H1 (cell line): ENCODE measurements around the gene TAS2R40. TPM values are rescaled to one million over a fixed set of nuclear protein-coding genes. Genes with fewer than 3 reads are reported as not detected.

Source experiments
- CTCF ChIA-PET: fragments of 300-600 bp; sonication (Branson Sonifier 250); formaldehyde crosslinking; loops from one replicate; lab custom pipeline; 2021; ENCODE audit not compliant: partially characterized antibody; lab: Charles Lee
- POLR2A ChIA-PET: fragments of 300-600 bp; sonication (Branson Sonifier 250); formaldehyde crosslinking; loops from one replicate; lab custom pipeline; 2021; ENCODE audit warnings: inconsistent platforms; ENCODE audit not compliant: partially characterized antibody; lab: Charles Lee
- DNase-seq, 2 experiments: peaks; one replicate each; pipeline versions ENCODE4 v3.0.0 to v3.0.0-alpha.2; 2010 to 2022; ENCODE audit warnings: low spot score in 2 of 2, low read depth in 1 of 2, mixed read lengths in 1 of 2
- FAIRE-seq: peaks from 2 replicates; lab custom pipeline; 2011; peaks lifted over from hg19 to GRCh38; lab: Jason Lieb, UNC
- H2AFZ ChIP-seq: 2 replicates; pipeline ENCODE4 v1.8.1; 2012; ENCODE audit warnings: low read length, inconsistent platforms
- H2AK5ac ChIP-seq: 2 replicates; pipeline ENCODE4 v1.6.1; 2013; ENCODE audit warnings: low read depth, low read length
- H2BK120ac ChIP-seq: replicated peaks from 2 replicates; pipeline ENCODE3; 2013; ENCODE audit warnings: low read depth, low read length, inconsistent platforms
- H2BK12ac ChIP-seq: 2 replicates; pipeline ENCODE4 v1.6.1; 2013; ENCODE audit warnings: low read depth, low read length
- H2BK15ac ChIP-seq: 2 replicates; pipeline ENCODE4 v1.6.1; 2013; ENCODE audit warnings: low read length
- H2BK20ac ChIP-seq: 2 replicates; pipeline ENCODE4 v1.6.1; 2013; ENCODE audit warnings: low read length
- H2BK5ac ChIP-seq: 2 replicates; pipeline ENCODE4 v1.6.1; 2013; ENCODE audit warnings: low read depth, low read length
- H3K14ac ChIP-seq: 2 replicates; pipeline ENCODE4 v1.6.1; 2013; ENCODE audit warnings: inconsistent platforms; ENCODE audit not compliant: insufficient read length
- H3K18ac ChIP-seq: 2 replicates; pipeline ENCODE4 v1.6.1; 2013; ENCODE audit warnings: low read length; ENCODE audit errors: extremely low read depth
- H3K23ac ChIP-seq: 2 replicates; pipeline ENCODE4 v1.6.1; 2013; ENCODE audit warnings: inconsistent platforms; ENCODE audit not compliant: insufficient read length
- H3K23me2 ChIP-seq: 2 replicates; pipeline ENCODE4 v1.6.1; 2013; ENCODE audit warnings: low read depth, low read length
- H3K27ac ChIP-seq: 2 replicates; pipeline ENCODE4 v1.6.1; 2011; ENCODE audit warnings: low read depth, low read length, inconsistent platforms
- H3K27me3 ChIP-seq, 4 experiments: replicated peaks in 1 of 4; 1 replicate in 1 of 4; 2 replicates in 3 of 4; pipeline versions ENCODE4 v1.6.1 to v1.8.1; 2011 to 2013; ENCODE audit warnings: low read length in 3 of 4, mild to moderate bottlenecking in 3 of 4, inconsistent platforms in 2 of 4, mixed read lengths in 2 of 4, moderate library complexity in 1 of 4; ENCODE audit not compliant: control insufficient read depth in 3 of 4, insufficient read depth in 3 of 4; ENCODE audit errors: extremely low read depth in 1 of 4
- H3K36me3 ChIP-seq, 4 experiments: 2 replicates each; pipeline versions ENCODE4 v1.6.1 to v1.8.1; 2011 to 2013; ENCODE audit warnings: mild to moderate bottlenecking in 4 of 4, low read length in 3 of 4, moderate library complexity in 2 of 4, control low read depth in 1 of 4, inconsistent platforms in 1 of 4; ENCODE audit not compliant: insufficient read depth in 4 of 4, control insufficient read depth in 2 of 4
- H3K4ac ChIP-seq: replicated peaks from 2 replicates; pipeline ENCODE3; 2013; ENCODE audit warnings: low read length, low read depth, mixed read lengths, inconsistent platforms; ENCODE audit not compliant: insufficient read length
- H3K4me1 ChIP-seq, 4 experiments: replicated peaks in 1 of 4; 1 replicate in 1 of 4; 2 replicates in 3 of 4; pipeline versions ENCODE4 v1.6.1 to v1.8.1; 2011 to 2013; ENCODE audit warnings: low read length in 3 of 4, inconsistent platforms in 2 of 4, mixed read lengths in 1 of 4; ENCODE audit not compliant: insufficient read depth in 4 of 4, control insufficient read depth in 3 of 4
- H3K4me2 ChIP-seq, 2 experiments: 2 replicates each; pipeline versions ENCODE4 v1.6.1 to v1.8.1; 2011 to 2013; ENCODE audit warnings: low read depth in 2 of 2, low read length in 2 of 2, control low read depth in 1 of 2, inconsistent platforms in 1 of 2, mild to moderate bottlenecking in 1 of 2; ENCODE audit not compliant: insufficient read depth in 1 of 2
- H3K4me3 ChIP-seq, 4 experiments: fragments of 200-600, 300-600 bp in 1 of 4; sonication (generic), shearing (Covaris generic), sonication (Bioruptor Twin) in 1 of 4; 2 replicates each; pipeline versions ENCODE4 v1.5.1 to v1.8.1; 2011 to 2016; ENCODE audit warnings: low read length in 4 of 4, low read depth in 3 of 4, control low read depth in 2 of 4, inconsistent platforms in 2 of 4, mild to moderate bottlenecking in 2 of 4, mixed read lengths in 1 of 4, moderate library complexity in 1 of 4; ENCODE audit not compliant: insufficient read depth in 2 of 4; ENCODE audit errors: extremely low read depth in 1 of 4
- H3K56ac ChIP-seq: replicated peaks from 2 replicates; pipeline ENCODE3; 2013; ENCODE audit warnings: low read depth, mild to moderate bottlenecking, mixed read lengths, low read length, inconsistent platforms; ENCODE audit not compliant: insufficient read length
- H3K79me1 ChIP-seq: 2 replicates; pipeline ENCODE4 v1.6.1; 2013; ENCODE audit warnings: low read depth, low read length, control low read depth
- H3K79me2 ChIP-seq, 2 experiments: 2 replicates each; pipeline versions ENCODE4 v1.6.1 to v1.8.1; 2012 to 2013; ENCODE audit warnings: low read length in 2 of 2, mild to moderate bottlenecking in 2 of 2, inconsistent platforms in 1 of 2; ENCODE audit not compliant: insufficient read depth in 2 of 2, control insufficient read depth in 1 of 2
- H3K9ac ChIP-seq, 4 experiments: replicated peaks in 1 of 4; 1 replicate in 1 of 4; 2 replicates in 3 of 4; pipeline versions ENCODE4 v1.6.1 to v1.8.1; 2011 to 2013; ENCODE audit warnings: low read depth in 3 of 4, low read length in 3 of 4, control low read depth in 2 of 4, mild to moderate bottlenecking in 2 of 4, moderate library complexity in 2 of 4, inconsistent platforms in 1 of 4; ENCODE audit errors: extremely low read depth in 1 of 4
- H3K9me3 ChIP-seq, 2 experiments: 2 replicates each; pipeline versions ENCODE4 v1.6.1 to v1.8.1; 2012 to 2013; ENCODE audit warnings: mild to moderate bottlenecking in 2 of 2, moderate library complexity in 2 of 2, control low read depth in 1 of 2, inconsistent platforms in 1 of 2, low read depth in 1 of 2, low read length in 1 of 2, mixed read lengths in 1 of 2; ENCODE audit not compliant: insufficient read depth in 2 of 2
- H4K20me1 ChIP-seq, 2 experiments: replicated peaks in 1 of 2; 2 replicates each; pipeline versions ENCODE3 to v1.8.1; 2011 to 2013; ENCODE audit warnings: inconsistent platforms in 2 of 2, low read length in 2 of 2, mild to moderate bottlenecking in 1 of 2; ENCODE audit not compliant: insufficient read depth in 2 of 2, control insufficient read depth in 1 of 2
- H4K5ac ChIP-seq: 2 replicates; pipeline ENCODE4 v1.6.1; 2013; ENCODE audit warnings: low read length, low read depth, mixed read lengths, inconsistent platforms; ENCODE audit not compliant: insufficient read length
- H4K8ac ChIP-seq: 2 replicates; pipeline ENCODE4 v1.8.0; 2013; ENCODE audit warnings: mild to moderate bottlenecking, moderate library complexity, low read length, inconsistent platforms; ENCODE audit not compliant: insufficient read depth; ENCODE audit errors: extremely low read depth
- H4K91ac ChIP-seq: replicated peaks from 2 replicates; pipeline ENCODE3; 2013; ENCODE audit warnings: low read length, mixed read lengths, inconsistent platforms; ENCODE audit not compliant: insufficient read length
- BACH1 ChIP-seq: IDR thresholded peaks from 2 replicates; pipeline ENCODE4 v1.6.1; 2012; ENCODE audit warnings: low read length, improper control_type of control experiment
- BRCA1 ChIP-seq: IDR thresholded peaks from 2 replicates; pipeline ENCODE4 v1.6.1; 2012; ENCODE audit warnings: low read depth, low read length, improper control_type of control experiment
- CBX5 ChIP-seq: fragments of 300-800, 300-1000 bp; sonication (generic); IDR thresholded peaks from 2 replicates; pipeline ENCODE4 v1.7.1; 2016; ENCODE audit warnings: antibody characterized with exemption, low read length, low read depth
- CBX8 ChIP-seq: fragments of 300-800, 300-1000 bp; sonication (generic); IDR thresholded peaks from 2 replicates; pipeline ENCODE4 v1.7.1; 2016; ENCODE audit warnings: low read depth, low read length, borderline replicate concordance
- CHD1 ChIP-seq: IDR thresholded peaks from 2 replicates; pipeline ENCODE4 v1.6.1; 2012; ENCODE audit warnings: low read depth, low read length, improper control_type of control experiment
- EZH2 ChIP-seq: fragments of 200-600 bp; sonication (generic); IDR thresholded peaks from 2 replicates; pipeline ENCODE4 v1.7.1; 2012; ENCODE audit warnings: low read depth, mild to moderate bottlenecking, moderate library complexity, low read length, inconsistent platforms; ENCODE audit not compliant: severe bottlenecking
- FOSL1 ChIP-seq: IDR thresholded peaks from 2 replicates; pipeline ENCODE4 v1.6.1; 2011; ENCODE audit warnings: mild to moderate bottlenecking, low read depth, low read length, moderate library complexity; ENCODE audit not compliant: insufficient read depth
- JUN ChIP-seq: IDR thresholded peaks from 2 replicates; pipeline ENCODE4 v1.6.1; 2011; ENCODE audit warnings: low read depth, mild to moderate bottlenecking, improper control_type of control experiment, low read length
- POLR2A ChIP-seq, 2 experiments: IDR thresholded peaks; 1 replicate in 1 of 2; 2 replicates in 1 of 2; pipeline ENCODE4 v1.6.1; 2011; ENCODE audit warnings: low read depth in 2 of 2, low read length in 2 of 2, mild to moderate bottlenecking in 2 of 2; ENCODE audit errors: control extremely low read depth in 1 of 2
- RBBP5 ChIP-seq: IDR thresholded peaks from 2 replicates; pipeline ENCODE4 v1.7.1; 2012; ENCODE audit warnings: low read depth, mild to moderate bottlenecking, inconsistent platforms, low read length, moderate library complexity, borderline replicate concordance
- RFX5 ChIP-seq: IDR thresholded peaks from 2 replicates; pipeline ENCODE4 v1.6.1; 2011; ENCODE audit warnings: low read depth, low read length, improper control_type of control experiment, borderline replicate concordance
- RXRA ChIP-seq: IDR thresholded peaks from 2 replicates; pipeline ENCODE4 v1.6.1; 2011; ENCODE audit warnings: low read depth, mild to moderate bottlenecking, low read length, moderate library complexity; ENCODE audit not compliant: insufficient read depth
- SIRT6 ChIP-seq: IDR thresholded peaks from one replicate; pipeline ENCODE4 v1.7.1; 2012; ENCODE audit warnings: low read length, inconsistent platforms
- SIX5 ChIP-seq: IDR thresholded peaks from 2 replicates; pipeline ENCODE4 v1.6.1; 2011; ENCODE audit warnings: mild to moderate bottlenecking, low read depth, low read length
- SP2 ChIP-seq: IDR thresholded peaks from 2 replicates; pipeline ENCODE4 v1.6.1; 2012; ENCODE audit warnings: mild to moderate bottlenecking, low read length, inconsistent platforms
- WGBS, 2 experiments: shearing (Covaris generic) in 1 of 2; methylation state at CpG; one replicate each; pipeline versions ENCODE4 v1.1.6 to v1.1.7; 2013 to 2015; ENCODE audit warnings: low lambda C conversion rate in 2 of 2, mixed read lengths in 2 of 2, inconsistent platforms in 1 of 2, low coverage in 1 of 2, missing lambda C conversion rate in 1 of 2; ENCODE audit not compliant: insufficient replicate concordance in 2 of 2, insufficient coverage in 1 of 2, insufficient read length in 1 of 2; ENCODE audit errors: extremely low coverage in 1 of 2, missing lambda C conversion rate in 1 of 2; 5-methylcytosine and 5-hydroxymethylcytosine counted together
- polyA plus RNA-seq, 7 experiments: library from polyadenylated mRNA; depleted of rRNA in 3 of 7; stranded (reverse) in 5 of 7; unstranded in 2 of 7; fragments of >200 nt in 5 of 7; fragments of 200-250 nt in 2 of 7; gene quantifications; 1 replicate in 5 of 7; 2 replicates in 1 of 7; 4 replicates in 1 of 7; pipeline versions ENCODE4 v1.2.1 to v1.2.3, GENCODE V29; 2011 to 2013; ENCODE audit warnings: missing spikeins in 2 of 7, mixed read lengths in 2 of 7
- total RNA-seq: library from RNA; stranded (reverse); fragmentation: NEBNext Ultra II Directional; extraction: Animal tissue kit (Norgen Biotek cat#: 25700); gene quantifications from 2 replicates; pipeline ENCODE4 v1.2.1, GENCODE V29; 2021

The TAS2R40 gene
- total and polyA plus RNA-seq, 2 of the 8 experiments (the other 6 are each of a cell fraction or from before 2014, with no cell fraction given) = not detected

DNA sequence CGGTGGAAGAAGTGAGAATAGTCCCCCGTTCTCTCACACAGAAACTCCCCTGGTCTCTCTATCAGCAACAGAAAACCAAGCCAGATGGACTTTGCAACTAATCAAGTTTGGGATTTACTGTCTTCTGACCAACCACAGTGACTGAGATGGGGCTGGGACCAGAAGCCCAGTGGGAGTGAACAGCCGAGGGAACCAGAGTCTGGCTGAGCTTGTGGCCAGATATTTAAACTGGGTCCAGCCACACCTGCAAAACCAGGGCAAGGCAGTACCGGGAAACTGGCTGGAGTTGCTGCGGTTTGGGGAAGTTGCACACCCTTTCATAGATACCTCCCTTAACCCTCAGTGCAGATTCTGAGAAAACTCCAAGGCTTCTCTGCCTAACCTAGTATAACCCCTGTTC, 47.4 kb downstream of the TAS2R40 start:
- no peak overlapping the region for H4K91ac ChIP-seq
- H3K27me3 ChIP-seq = peaks cover 0 to 3% (median 0%) of the 10 kb centered on the region in 4 experiments; a peak in 2 of 7 replicates
- no peak overlapping the region for H3K4ac ChIP-seq
- no peak overlapping the region for H2AFZ ChIP-seq
- no peak overlapping the region for H4K5ac ChIP-seq
- no peak overlapping the region for H3K23ac ChIP-seq
- H2BK20ac ChIP-seq = no peak overlapping the region
- no peak overlapping the region for H3K4me3 ChIP-seq
- no peak overlapping the region for H3K14ac ChIP-seq
- no peak overlapping the region for H2BK15ac ChIP-seq
- no peak overlapping the region for H3K27ac ChIP-seq
- H4K8ac ChIP-seq = no peak overlapping the region
- ChIA-PET POLR2A (interaction anchor here (1.3 kb wide), 1 partner anchor 45 kb away, joined by 3 read pairs; no protein-coding TSS in a partner anchor), CTCF (interaction anchor here (1.7 to 2.5 kb wide), 3 partner anchors 11 to 31 kb away, joined by 7 to 8 read pairs (median 7); no protein-coding TSS in a partner anchor)
- H3K18ac ChIP-seq = no peak overlapping the region
- H4K20me1 ChIP-seq = no peaks in the 10 kb centered on the region
- 92% methylated on average over 5 of the region's 5 CpGs; no CpG with 5 or more reads in 1 of the 2 experiments for WGBS, 2 experiments
- no peak overlapping the region for H2BK5ac ChIP-seq
- H3K4me1 ChIP-seq = 0 out of 7 replicates have a peak, but pooled peaks cover 0 to 2% (median 0%) of the 10 kb centered on the region in 4 experiments
- no peaks in the 10 kb centered on the region for H3K23me2 ChIP-seq
- peaks cover 0 to 6% (median 1%) of the 10 kb centered on the region in 4 experiments; a peak in 3 of 8 replicates for H3K36me3 ChIP-seq
- H3K9ac ChIP-seq = no peak overlapping the region
- no peak overlapping the region for H2BK12ac ChIP-seq
- H3K9me3 ChIP-seq = no peaks in the 10 kb centered on the region
- H2AK5ac ChIP-seq = no peak overlapping the region
- FAIRE-seq (no peak), DNase-seq (no peak)
- H3K4me2 ChIP-seq = no peak overlapping the region
- no peaks in the 10 kb centered on the region for H3K79me1 ChIP-seq
- H2BK120ac ChIP-seq = no peak overlapping the region
- H3K79me2 ChIP-seq = no peaks in the 10 kb centered on the region
- H3K56ac ChIP-seq = no peak overlapping the region
- no peak for TF ChIP-seq CHD1
- TF ChIP-seq SIRT6 = no peak
- no peak for TF ChIP-seq FOSL1
- TF ChIP-seq EZH2 = no peak
- TF ChIP-seq CBX8 = no peak
- no peak for TF ChIP-seq SIX5
- no peak for TF ChIP-seq BRCA1
- TF ChIP-seq CBX5 = no peak
- TF ChIP-seq SP2 = no peak
- no peak for TF ChIP-seq JUN
- TF ChIP-seq RFX5 = no peak
- TF ChIP-seq RBBP5 = no peak
- TF ChIP-seq BACH1 = no peak
- TF ChIP-seq RXRA = no peak
- TF ChIP-seq POLR2A (IDR thresholded peaks at IDR 0.05; ENCODE audit: control extremely low read depth in 1 of 2, low read depth in 2 of 2, low read length in 2 of 2) = no peak
